Progenitor cell of endocrine pancreas (in vitro differentiated cells): ENCODE results near the gene SS18L1. TPM values are rescaled to one million over a fixed set of nuclear protein-coding genes. Genes with fewer than 3 reads are reported as not detected.

Experiments used
- DNase-seq: peaks from one replicate; pipeline ENCODE4 v3.0.0; 2021; ENCODE audit warnings: low spot score; ENCODE audit not compliant: unreplicated experiment
- H3K27ac Mint-ChIP-seq: 2 replicates; pipeline ENCODE4 v1.8.0; 2021; ENCODE audit warnings: mild to moderate bottlenecking, moderate library complexity, mixed read lengths
- H3K27me3 Mint-ChIP-seq: 2 replicates; pipeline ENCODE4 v1.8.0; 2021; ENCODE audit warnings: mixed read lengths
- H3K36me3 Mint-ChIP-seq: 2 replicates; pipeline ENCODE4 v1.8.0; 2022; ENCODE audit warnings: mixed read lengths; ENCODE audit not compliant: insufficient read depth
- H3K4me1 Mint-ChIP-seq: 2 replicates; pipeline ENCODE4 v1.8.0; 2021; ENCODE audit warnings: low read depth, mixed read lengths
- H3K4me3 Mint-ChIP-seq: 2 replicates; pipeline ENCODE4 v1.8.0; 2021; ENCODE audit warnings: low read depth, mild to moderate bottlenecking, moderate library complexity, mixed read lengths
- H3K9me3 Mint-ChIP-seq: 2 replicates; pipeline ENCODE4 v1.8.0; 2021; ENCODE audit warnings: low read depth, mixed read lengths
- total RNA-seq: library from RNA; stranded (reverse); gene quantifications from 2 replicates; pipeline ENCODE4 v1.2.1, GENCODE V29; 2021
- TF ChIP-seq, protein P1 (sequence below): fragments of 200-600 bp; sonication (generic); IDR thresholded peaks from one replicate; pipeline ENCODE4 v1.5.0; 2021; ENCODE audit warnings: antibody characterized with exemption, mild to moderate bottlenecking; ENCODE audit not compliant: unreplicated experiment

The SS18L1 gene
- total RNA-seq, 1 donor from 2014 or later = 29.8 TPM

DNA sequence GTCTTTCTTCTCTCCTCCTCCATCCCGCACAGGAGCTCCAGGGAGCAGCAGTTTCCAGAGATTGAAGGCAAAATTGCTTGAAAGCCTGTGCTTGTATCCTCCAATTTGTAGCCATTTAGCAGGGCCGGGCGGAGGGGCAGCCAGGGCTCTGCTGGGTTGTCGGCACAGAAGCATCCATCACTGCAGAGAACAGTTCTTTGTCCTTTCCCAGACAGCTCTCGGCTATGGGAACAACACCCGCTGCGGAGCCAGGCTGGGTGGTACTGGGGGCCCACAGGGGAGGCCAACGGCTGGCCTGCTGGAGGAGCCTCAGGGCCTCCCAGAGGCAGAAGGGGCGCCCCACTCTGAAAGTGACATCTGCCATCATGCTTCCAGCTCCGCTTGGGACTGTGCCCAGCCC, 68.7 kb downstream of the SS18L1 start:
- TF ChIP-seq, protein P1, sequence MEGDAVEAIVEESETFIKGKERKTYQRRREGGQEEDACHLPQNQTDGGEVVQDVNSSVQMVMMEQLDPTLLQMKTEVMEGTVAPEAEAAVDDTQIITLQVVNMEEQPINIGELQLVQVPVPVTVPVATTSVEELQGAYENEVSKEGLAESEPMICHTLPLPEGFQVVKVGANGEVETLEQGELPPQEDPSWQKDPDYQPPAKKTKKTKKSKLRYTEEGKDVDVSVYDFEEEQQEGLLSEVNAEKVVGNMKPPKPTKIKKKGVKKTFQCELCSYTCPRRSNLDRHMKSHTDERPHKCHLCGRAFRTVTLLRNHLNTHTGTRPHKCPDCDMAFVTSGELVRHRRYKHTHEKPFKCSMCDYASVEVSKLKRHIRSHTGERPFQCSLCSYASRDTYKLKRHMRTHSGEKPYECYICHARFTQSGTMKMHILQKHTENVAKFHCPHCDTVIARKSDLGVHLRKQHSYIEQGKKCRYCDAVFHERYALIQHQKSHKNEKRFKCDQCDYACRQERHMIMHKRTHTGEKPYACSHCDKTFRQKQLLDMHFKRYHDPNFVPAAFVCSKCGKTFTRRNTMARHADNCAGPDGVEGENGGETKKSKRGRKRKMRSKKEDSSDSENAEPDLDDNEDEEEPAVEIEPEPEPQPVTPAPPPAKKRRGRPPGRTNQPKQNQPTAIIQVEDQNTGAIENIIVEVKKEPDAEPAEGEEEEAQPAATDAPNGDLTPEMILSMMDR = no peak
- DNase-seq = no peak
- peaks cover 27% of the 10 kb centered on the region for H3K27me3 Mint-ChIP-seq
- no peak overlapping the region for H3K4me3 Mint-ChIP-seq
- H3K9me3 Mint-ChIP-seq = no peaks in the 10 kb centered on the region
- peaks cover 6% of the 10 kb centered on the region for H3K4me1 Mint-ChIP-seq
- H3K36me3 Mint-ChIP-seq = no peaks in the 10 kb centered on the region
- no peak overlapping the region for H3K27ac Mint-ChIP-seq

- H3K4me1 Mint-ChIP-seq = peaks cover 2% of the 10 kb centered on the region
Measured at GRCh38 chr20:62214067-62214466, 70.5 kb downstream of the SS18L1 start.

DNA sequence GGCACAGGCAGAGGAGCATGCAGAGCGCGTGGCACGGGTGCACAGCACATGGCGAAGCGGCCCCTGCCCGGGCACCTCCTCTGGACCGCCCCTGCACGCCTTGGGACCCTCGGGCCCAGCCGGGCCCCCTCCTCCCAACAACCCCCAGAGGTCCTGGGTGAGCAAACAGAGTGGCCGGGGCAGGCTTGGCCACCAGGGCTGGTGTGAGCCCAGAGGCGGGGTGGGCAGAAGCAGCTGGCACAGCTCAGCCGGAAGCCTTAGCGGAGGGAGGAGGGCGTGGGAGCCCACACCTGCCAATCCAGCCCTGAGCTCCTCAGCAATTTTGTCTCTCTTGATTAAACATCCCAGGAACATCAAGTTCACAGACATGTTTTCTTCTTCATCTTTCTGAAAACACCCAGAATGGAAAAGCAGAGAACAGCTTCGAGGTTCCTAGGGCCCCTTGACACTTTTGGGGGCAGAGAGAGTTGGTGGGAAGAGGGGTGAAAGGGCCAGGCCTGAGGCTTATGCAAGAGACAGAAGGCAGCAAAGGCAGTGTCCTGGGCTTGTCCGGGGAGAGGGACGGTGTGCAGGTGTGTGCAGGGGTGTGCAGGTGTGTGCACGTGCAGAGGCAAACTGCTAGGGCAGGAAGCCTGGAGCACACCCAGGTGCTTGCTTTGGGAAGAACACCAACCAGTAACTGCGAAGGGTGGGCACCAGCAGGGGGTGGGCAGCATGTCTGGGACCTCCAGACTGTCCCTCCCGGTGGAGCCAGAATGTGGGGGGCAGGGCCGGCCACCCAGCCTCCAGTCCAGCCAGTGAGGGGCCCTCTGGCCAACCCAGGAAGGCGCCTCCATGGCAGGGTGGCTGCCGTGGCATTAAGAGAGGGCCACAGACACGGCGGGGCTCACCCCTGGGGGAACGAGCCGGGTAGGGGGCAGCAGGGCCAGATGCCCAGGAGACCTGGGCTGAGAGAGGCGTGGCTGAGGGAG, 71.7 kb downstream of the SS18L1 start:
- H3K36me3 Mint-ChIP-seq = no peaks in the 10 kb centered on the region
- DNase-seq = no peak
- no peak overlapping the region for H3K27ac Mint-ChIP-seq

More at GRCh38 chr20:62214067-62214466, 70.5 kb downstream of the SS18L1 start:
- Mint-ChIP-seq H3K9me3 (no peaks in the 10 kb centered on the region), H3K27me3 (peaks cover 39% of the 10 kb centered on the region), H3K36me3 (no peaks in the 10 kb centered on the region), H3K4me3 (no peak overlapping the region), H3K27ac (no peak overlapping the region)
- TF ChIP-seq, protein P1 = no peak
- no peak for DNase-seq

GRCh38 chr20:62215991-62216635, 72.5 kb downstream of the SS18L1 start:
- no peaks in the 10 kb centered on the region for H3K36me3 Mint-ChIP-seq
- no peak for DNase-seq
- H3K27ac Mint-ChIP-seq = no peak overlapping the region
- no peak overlapping the region for H3K4me3 Mint-ChIP-seq
- H3K27me3 Mint-ChIP-seq = peaks cover 46% of the 10 kb centered on the region
- H3K9me3 Mint-ChIP-seq = no peaks in the 10 kb centered on the region
- TF ChIP-seq, protein P1 = no peak
- peaks cover 2% of the 10 kb centered on the region for H3K4me1 Mint-ChIP-seq

More for the DNA sequence above, 71.7 kb downstream of the SS18L1 start:
- TF ChIP-seq, protein P1 = no peak
- H3K27me3 Mint-ChIP-seq = peaks cover 40% of the 10 kb centered on the region
- H3K4me3 Mint-ChIP-seq = no peak overlapping the region
- H3K4me1 Mint-ChIP-seq = peaks cover 2% of the 10 kb centered on the region
- no peaks in the 10 kb centered on the region for H3K9me3 Mint-ChIP-seq

DNA sequence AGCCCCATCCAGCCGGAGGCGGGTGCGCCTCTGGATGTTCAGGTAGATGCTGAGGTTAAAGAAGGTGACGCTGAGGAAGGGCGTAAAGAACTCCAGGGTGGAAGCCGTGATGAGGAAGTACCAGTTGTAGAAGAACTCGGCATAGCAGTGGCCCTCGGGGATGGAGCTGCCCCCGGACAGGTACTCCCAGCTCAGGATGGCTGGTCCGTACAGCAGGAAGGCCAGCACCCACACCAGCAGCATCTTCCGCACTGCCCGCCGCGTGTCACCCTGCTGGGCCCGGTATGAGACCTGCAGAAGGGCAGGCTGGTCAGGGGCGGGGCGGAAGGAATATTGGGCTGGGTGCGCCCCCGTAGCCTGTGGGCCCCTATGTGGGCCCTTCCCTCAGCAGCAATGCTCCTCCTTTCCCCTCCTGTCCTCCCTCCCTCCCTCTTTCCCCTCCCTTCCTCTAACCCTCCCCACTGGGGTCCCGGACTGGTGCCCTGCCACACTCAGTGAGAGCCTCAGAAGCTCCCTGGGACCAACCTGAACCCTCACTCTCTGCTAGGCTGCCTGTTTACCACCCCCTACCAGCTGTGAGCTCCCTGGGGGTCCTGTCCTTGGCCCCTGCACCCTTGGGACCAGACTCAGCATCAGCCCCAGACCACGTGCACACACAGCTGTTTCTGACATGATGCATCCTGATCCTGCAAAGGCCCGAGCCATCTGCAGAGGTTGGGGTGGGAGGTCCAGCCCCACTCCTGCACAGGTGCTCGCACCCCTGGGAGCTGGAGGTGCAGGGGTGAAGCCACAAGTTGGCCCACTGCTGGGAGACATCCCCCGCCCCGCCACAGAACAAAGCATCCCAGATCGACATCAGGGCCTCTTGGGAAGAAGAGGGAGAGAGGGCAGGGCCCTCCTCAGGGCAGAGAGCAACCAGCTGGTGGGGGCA, 73.3 kb downstream of the SS18L1 start:
- Mint-ChIP-seq H3K4me3 (no peak overlapping the region), H3K4me1 (peaks cover 2% of the 10 kb centered on the region), H3K9me3 (no peaks in the 10 kb centered on the region), H3K27me3 (peaks cover 54% of the 10 kb centered on the region), H3K36me3 (no peaks in the 10 kb centered on the region), H3K27ac (no peak overlapping the region)
- TF ChIP-seq, protein P1 = no peak
- DNase-seq = no peak
